Activated T-cell treated with anti-CD3 and anti-CD28 coated beads for 4 hours (primary cell): Measurements from ENCODE around the gene MYO1F.
"Not testable (repeated sequence)": the region's sequence is repeated elsewhere in the genome, so short reads cannot be mapped to it uniquely, and the experiment has no call there.

ENCODE experiments used
- DNase-seq: peaks from one replicate; pipeline ENCODE4 v3.0.0-alpha.2; 2020

The MYO1F gene

DNA sequence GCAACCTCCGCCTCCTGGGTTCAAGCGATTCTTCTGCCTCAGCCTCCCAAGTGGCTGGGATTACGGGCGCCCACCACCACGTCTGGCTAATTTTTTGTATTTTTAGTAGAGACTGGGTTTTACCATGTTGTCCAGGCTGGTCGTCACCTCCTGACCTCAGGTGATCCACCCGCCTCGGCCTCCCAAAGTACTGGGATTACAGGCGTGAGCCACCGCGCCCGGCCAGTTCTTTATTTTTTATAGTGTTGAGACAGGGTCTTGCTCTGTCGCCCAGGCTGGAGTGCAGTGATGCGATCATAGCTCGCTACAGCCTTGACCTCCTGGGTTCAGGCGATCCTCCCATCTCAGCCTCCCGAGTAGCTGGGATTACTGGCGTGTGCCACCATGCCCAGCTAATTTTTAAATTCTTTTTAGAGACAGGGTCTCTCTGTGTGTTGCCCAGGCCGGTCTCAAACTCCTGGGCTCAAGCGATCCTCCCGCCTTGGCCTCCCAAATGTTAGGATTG lies 62.7 kb downstream of the MYO1F start:
- not testable (repeated sequence) for DNase-seq

GRCh38 chr19:8513687-8514504 lies 63.3 kb downstream of the MYO1F start, which contains the start of gene ZNF414:
ZNF414 (minus strand) TSS chr19:8514167; CDS start chr19:8514046, 121 bp downstream.
- peak; percentile 96 for DNase-seq

- DNase-seq: no peak
Measured at GRCh38 chr19:8513036-8513686, 64.1 kb downstream of the MYO1F start.

DNA sequence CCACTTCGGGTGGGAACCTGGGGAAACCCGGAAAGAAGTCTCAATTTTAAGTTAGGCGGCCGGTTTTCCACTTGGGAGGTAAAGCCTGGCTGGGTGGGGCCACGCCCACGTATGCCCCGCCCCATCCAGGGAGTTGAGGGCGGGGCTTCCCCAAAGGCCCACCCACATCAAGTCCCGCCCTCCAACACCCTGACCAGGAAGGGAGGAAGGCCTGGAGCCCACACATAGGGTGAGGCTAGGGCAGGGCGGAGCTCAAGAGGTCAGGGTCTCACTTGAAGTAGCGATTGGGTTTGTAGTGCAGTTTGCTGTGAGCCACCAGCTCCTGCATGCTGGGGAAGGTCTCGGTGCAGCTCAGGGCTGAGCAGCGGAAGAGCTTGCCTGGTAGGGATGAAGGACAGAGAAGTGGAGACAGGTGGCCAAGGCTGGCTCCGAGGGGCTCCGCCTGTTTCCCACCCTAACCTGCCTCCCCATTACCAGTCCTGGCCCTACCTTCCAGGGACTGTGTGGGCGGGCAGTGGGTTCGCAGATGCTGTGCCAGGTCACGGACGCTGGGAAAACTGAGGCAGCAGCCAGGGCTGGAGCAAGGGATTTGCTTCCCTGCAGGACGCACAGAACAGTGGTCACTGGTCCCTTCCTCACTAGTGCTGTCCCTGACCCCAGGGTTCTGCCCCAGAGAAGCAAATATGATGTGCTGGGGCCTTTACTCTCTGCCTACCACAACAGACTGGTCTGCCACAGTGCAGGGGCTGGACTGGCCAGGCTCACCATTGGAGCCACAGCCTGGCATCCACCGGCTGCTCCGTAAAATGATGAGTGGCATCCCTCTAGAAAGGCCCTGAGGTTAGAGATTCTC lies 64.9 kb downstream of the MYO1F start:
- DNase-seq: no peak

DNA sequence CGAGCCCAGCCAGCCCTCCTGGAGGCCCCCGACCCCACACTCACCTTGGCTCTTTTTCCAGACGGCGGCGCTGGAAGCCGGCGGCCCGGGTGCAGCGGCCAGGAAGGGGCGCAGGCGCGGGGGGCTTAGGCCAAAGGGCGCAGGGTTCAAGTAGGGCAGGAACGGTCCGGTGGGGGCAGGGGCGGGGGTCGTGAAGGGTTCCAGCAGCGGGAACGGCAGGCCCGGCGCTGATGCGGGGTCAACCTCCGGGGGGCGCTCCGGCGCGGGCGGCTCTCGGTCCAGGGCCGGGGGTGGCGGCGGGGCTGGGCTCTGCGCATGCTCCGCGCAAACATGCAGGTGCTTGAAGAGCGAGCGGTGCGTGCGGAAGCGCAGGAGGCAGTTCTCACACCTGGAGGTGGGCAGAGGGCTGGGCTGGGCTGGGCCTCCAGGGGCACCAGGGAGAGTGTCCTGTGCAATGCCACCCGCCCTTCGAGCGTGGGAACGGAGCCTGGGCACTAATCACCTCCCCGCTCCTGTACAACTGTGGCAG lies 65.6 kb downstream of the MYO1F start:
- DNase-seq: no peak

DNA sequence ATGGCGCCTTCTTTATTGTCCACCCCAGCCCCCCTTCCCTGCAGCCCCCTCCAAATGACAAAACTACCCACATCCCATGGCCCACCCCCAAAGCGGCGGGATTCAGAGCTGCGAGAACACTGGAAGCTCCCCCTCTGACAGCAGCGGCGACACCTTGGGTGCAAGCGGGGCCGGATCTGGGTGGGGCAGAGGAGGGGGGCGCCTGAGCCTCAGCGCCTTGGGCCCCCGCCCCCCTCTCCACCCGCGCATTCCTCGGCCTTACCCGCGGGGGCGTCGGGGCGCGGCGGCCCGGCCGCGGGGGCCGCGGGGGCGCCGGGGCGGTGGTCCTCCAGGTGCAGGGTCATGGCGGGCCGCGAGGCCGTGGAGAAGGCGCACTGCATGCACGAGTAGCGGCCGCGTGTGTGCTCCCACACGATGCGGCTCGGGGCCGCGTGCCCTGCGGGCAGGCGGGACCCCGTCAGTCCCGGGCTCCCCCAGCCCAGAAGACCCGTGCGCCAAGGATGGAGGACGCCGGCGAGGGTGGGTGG lies 66.6 kb downstream of the MYO1F start:
- no peak for DNase-seq

GRCh38 chr19:8506402-8506957 lies 70.8 kb downstream of the MYO1F start:
- no peak for DNase-seq

DNA sequence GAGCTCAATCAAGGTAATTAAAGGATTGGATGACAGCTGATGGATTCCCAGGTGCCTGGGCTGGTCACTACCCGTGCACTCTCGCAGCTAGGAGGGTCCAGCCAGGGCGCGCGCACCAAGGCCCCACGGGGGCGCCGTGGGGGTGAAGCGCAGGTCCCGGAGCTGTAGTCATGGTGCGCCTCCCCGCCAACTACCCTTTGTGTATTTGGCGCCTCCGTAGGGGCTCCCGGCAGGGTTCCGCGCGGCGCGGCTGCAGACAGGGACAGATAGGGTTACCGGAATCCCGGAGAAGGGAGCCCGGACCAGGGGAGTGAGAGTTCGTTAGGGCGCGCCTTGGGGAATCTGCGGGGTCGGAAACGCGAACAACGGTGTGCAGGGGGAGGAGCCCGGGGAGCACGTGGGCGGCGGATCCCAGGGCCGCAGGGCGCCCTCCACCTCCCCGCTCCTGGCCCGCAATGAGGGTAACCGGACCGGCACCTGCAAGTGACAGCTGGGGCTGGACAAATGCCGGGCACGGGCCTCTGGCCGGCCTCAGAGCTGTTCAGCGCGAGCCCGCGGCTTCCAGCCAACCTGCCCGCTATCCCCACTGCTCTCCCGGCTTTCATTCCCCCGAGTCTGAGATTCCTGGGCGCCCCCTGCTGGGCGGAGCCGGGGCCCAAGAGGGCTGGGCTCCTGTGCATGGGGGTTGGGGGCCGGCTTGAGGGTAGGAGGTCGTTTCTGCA lies 71.4 kb downstream of the MYO1F start:
- peak; percentile 67 for DNase-seq

- DNase-seq: no peak
Measured at GRCh38 chr19:8504919-8505318, 72.3 kb downstream of the MYO1F start.

DNA sequence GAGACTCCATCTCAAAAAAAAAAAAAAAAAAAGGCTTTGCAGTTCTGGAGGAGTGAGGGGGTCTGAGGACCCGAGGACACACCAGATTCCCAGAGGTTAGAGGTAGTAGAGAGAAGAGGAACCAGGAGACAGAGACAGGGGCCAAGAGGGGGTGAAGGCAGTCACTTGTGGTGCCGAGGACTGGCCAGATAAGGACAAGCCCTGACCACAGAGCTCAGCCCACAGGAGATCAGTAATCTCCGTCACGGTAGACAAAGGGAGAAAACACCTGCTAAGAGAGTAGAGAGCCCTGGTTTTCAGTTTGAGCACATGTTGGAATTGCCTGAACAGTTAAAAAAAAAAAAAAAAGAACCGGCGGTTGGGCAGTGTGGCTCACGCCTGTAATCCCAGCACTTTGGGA lies 73.1 kb downstream of the MYO1F start:
- no peak for DNase-seq

DNA sequence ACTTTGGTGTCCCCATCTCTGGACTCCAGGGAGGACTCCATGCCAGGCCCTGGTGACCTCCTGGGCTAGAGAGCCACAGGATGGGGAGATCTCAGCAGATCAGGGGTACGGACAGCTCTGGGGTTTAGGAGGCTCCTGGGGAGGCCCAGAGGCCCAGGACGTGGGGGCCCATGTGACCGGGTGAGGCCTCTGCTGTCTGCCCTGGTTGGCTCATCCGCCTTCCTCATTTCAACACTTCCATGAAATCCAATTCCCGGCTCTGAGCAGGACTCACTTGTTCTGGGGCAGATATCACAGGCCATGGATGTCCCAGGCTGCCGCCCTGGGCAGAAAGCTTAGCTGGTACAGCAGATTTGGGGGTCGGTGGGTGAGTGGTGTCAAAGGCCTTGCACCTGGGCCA lies 73.7 kb downstream of the MYO1F start:
- no peak for DNase-seq

DNA sequence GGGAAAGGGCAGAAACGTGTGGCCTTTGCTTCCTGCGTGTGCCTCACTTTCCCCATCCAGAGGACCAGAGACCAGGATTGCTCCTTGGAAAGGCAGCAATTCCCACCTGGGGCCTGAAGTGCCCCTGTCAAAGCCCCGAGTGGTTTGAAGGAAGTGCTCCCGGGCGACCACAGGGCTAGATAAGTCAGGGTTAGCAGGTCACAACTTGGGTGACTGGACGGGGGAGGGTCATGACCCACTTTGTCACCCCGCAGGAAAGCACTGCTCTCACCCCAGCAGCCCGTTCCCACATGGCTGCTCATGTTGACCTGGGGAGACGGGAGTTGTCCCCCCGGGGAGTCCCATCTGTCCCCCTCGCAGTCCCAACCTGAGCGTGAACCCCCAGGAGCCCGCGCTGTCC lies 75.3 kb downstream of the MYO1F start:
- no peak for DNase-seq

DNA sequence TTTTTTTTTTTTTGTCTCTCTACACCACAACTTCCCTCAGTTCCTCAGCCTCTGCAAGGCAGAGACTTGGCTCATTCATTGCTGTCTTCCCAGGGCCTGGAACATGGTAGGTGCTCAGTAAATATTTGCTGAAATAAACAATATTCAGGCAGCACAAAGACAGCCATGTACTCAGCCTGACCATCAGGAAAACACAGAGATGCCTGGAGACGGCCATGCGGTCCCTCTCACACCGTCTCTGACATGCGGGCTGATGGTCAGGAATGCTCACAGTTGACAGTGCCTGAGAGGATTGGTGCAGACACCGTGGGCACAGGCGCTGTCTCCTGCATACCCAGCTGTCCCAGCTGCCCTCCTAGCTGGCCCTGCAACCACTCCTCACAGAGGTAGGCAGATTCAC lies 75.7 kb downstream of the MYO1F start:
- DNase-seq: no peak

GRCh38 chr19:8500158-8500557 lies 77.1 kb downstream of the MYO1F start:
- DNase-seq: no peak

GRCh38 chr19:8499048-8499833 lies 78.0 kb downstream of the MYO1F start:
- no peak for DNase-seq

DNA sequence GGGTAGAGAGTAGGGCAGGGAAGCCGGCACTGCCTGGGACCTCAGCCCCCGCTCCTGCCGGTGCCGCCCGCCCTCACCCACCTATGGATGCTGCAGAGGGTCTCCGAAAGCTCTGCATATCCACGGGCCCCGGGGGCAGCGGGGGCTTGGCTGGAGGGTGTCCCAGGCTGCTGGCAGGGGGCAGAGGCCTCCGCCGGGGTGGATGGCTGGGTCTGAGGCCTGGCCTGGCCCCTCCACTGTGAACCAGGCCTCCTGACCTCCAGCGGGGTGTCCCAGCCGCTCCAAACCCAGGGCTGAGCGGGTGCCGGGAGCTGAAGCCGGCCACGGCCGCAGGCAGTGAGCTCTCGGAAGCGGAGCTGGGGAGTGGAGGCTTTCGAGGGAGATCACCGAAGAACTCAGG lies 78.9 kb downstream of the MYO1F start:
- DNase-seq: no peak

DNA sequence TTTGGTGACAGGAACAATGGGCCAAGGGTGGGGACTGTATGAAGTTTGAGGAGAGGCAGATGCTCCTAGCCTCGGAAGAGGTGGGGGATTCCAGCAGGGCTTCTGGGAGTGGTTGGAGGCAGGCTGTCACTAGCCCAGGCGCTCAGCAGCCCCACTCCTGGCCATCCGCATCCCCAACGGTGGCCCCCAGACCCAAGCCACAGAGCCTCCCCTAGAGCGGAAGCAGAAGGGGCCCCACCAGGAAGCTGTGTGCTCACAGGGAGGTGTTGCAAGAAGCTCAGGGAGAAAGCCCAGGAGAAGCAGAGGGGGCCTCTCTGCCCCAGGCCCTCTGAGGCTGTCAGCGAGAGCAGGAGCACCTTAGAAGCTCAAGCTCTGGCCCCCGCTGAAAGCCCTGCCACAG lies 83.1 kb downstream of the MYO1F start:
- DNase-seq: no peak

DNA sequence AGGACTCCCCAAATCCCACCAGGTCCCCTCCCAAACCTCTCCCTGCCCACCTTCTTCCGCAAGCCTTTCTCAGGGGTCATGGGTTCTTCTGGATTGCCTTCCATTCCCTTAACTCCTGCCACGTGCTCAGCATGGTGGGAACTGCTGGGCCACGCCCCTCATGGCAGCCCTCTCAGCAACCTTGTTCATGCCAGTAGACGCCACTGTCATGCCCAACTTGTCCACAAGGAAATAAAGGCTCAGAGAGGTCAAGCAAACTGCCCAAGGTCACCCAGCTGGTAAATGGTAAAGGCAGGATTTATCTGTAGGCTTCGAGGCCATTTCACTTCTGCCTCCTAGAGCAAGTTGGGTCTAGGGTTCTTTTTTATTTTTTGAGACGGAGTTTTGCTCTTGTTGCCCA lies 85.7 kb downstream of the MYO1F start:
- no peak for DNase-seq

DNA sequence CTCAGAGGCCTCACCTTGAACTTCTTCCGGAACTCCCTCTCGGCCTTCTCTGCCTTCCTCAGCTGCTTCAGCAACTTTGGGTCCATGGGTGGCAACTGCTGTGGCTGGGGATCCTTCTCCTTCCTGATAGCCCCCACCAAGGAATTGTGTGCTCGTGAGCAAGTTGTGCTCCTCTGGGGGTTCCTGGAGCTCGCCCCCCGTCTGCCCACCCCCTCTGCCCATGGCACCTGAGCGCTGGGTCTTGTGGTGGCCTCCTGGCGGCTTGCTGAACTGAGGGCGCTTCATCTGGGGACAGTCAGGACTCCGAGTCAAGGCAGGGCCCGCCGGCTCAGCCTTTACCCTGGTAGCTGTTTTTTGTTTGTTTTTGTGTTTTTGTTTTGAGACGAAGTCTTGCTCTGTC lies 86.4 kb downstream of the MYO1F start:
- DNase-seq: no peak

DNA sequence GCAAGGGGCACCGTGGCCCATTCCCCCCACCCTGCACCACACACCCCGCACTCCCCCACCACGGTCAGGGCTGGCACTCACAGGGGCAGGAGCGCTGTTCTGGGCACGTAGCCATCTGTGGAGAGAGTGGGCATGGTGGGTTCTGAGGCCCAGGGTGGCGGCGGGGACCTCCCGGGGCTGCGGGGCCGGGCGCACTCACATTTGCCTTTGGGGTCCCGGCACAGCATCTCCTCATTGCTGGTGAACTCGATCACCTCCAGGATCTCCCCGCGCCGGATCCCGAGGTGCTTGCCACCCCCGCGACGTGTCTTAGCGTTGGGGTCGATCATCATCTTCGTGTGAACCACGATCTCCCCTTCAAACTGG lies 86.9 kb downstream of the MYO1F start:
- DNase-seq: no peak
